Measurements from ENCODE around the gene PYURF.

The PYURF gene

GRCh38 chr4:88524171-88524570, 595 bp upstream of the PYURF start:
- Histone ChIP-seq H3K27me3 (ENCODE audit: insufficient read depth, poor library complexity, severe bottlenecking) (no peaks in the 10 kb centered on the region), H3K4me1 (ENCODE audit: insufficient read depth, poor library complexity, severe bottlenecking) (peaks cover 9% of the 10 kb centered on the region), H3K9me3 (ENCODE audit: severe bottlenecking) (no peaks in the 10 kb centered on the region), H3K4me3 (ENCODE audit: severe bottlenecking) (peak overlapping the region; percentile 90), H3K27ac (ENCODE audit: poor library complexity, severe bottlenecking) (peak overlapping the region; percentile 56), H3K36me3 (ENCODE audit: low read depth) (peaks cover 29% of the 10 kb centered on the region)
- no peak for DNase-seq (ENCODE audit: low spot score)
- no peak for ATAC-seq (ENCODE audit: low read depth)
- no peak for TF ChIP-seq CTCF (IDR thresholded peaks at IDR 0.05; ENCODE audit: poor library complexity, severe bottlenecking)

- no peak for DNase-seq (ENCODE audit: low spot score)
- H3K4me3 ChIP-seq (ENCODE audit: severe bottlenecking): peak overlapping the region; percentile 90
- H3K27ac ChIP-seq (ENCODE audit: poor library complexity, severe bottlenecking): peak overlapping the region; percentile 56
- TF ChIP-seq CTCF (IDR thresholded peaks at IDR 0.05; ENCODE audit: poor library complexity, severe bottlenecking): no peak
- H3K4me1 ChIP-seq (ENCODE audit: insufficient read depth, poor library complexity, severe bottlenecking): peaks cover 9% of the 10 kb centered on the region
- H3K9me3 ChIP-seq (ENCODE audit: severe bottlenecking): no peaks in the 10 kb centered on the region
- H3K27me3 ChIP-seq (ENCODE audit: insufficient read depth, poor library complexity, severe bottlenecking): no peaks in the 10 kb centered on the region
- 0 out of 3 replicates have a peak, but pooled peaks have one; percentile 15 for ATAC-seq (ENCODE audit: low read depth)
- peaks cover 29% of the 10 kb centered on the region for H3K36me3 ChIP-seq (ENCODE audit: low read depth)
Observed at GRCh38 chr4:88522702-88523324, 763 bp downstream of the PYURF start.

GRCh38 chr4:88518911-88519310, 4.7 kb downstream of the PYURF start:
- H3K4me1 ChIP-seq (ENCODE audit: insufficient read depth, poor library complexity, severe bottlenecking): peaks cover 4% of the 10 kb centered on the region
- H3K36me3 ChIP-seq (ENCODE audit: low read depth): peaks cover 29% of the 10 kb centered on the region
- no peaks in the 10 kb centered on the region for H3K27me3 ChIP-seq (ENCODE audit: insufficient read depth, poor library complexity, severe bottlenecking)
- no peak for ATAC-seq (ENCODE audit: low read depth)
- H3K4me3 ChIP-seq (ENCODE audit: severe bottlenecking): no peak overlapping the region
- H3K27ac ChIP-seq (ENCODE audit: poor library complexity, severe bottlenecking): no peak overlapping the region
- H3K9me3 ChIP-seq (ENCODE audit: severe bottlenecking): no peaks in the 10 kb centered on the region
- no peak for TF ChIP-seq CTCF (IDR thresholded peaks at IDR 0.05; ENCODE audit: poor library complexity, severe bottlenecking)
- DNase-seq (ENCODE audit: low spot score): no peak

GRCh38 chr4:88517825-88518224, 5.8 kb downstream of the PYURF start:
- DNase-seq (ENCODE audit: low spot score): no peak
- Histone ChIP-seq H3K27ac (ENCODE audit: poor library complexity, severe bottlenecking) (no peak overlapping the region), H3K4me1 (ENCODE audit: insufficient read depth, poor library complexity, severe bottlenecking) (peaks cover 4% of the 10 kb centered on the region), H3K36me3 (ENCODE audit: low read depth) (peaks cover 29% of the 10 kb centered on the region), H3K4me3 (ENCODE audit: severe bottlenecking) (no peak overlapping the region), H3K9me3 (ENCODE audit: severe bottlenecking) (no peaks in the 10 kb centered on the region), H3K27me3 (ENCODE audit: insufficient read depth, poor library complexity, severe bottlenecking) (no peaks in the 10 kb centered on the region)
- ATAC-seq (ENCODE audit: low read depth): no peak
- TF ChIP-seq CTCF (IDR thresholded peaks at IDR 0.05; ENCODE audit: poor library complexity, severe bottlenecking): no peak

- ATAC-seq (ENCODE audit: low read depth) (no peak), DNase-seq (ENCODE audit: low spot score) (no peak)
- no peak for TF ChIP-seq CTCF (IDR thresholded peaks at IDR 0.05; ENCODE audit: poor library complexity, severe bottlenecking)
- H3K27me3 ChIP-seq (ENCODE audit: insufficient read depth, poor library complexity, severe bottlenecking): no peaks in the 10 kb centered on the region
- H3K27ac ChIP-seq (ENCODE audit: poor library complexity, severe bottlenecking): no peak overlapping the region
- H3K4me3 ChIP-seq (ENCODE audit: severe bottlenecking): no peak overlapping the region
- no peaks in the 10 kb centered on the region for H3K4me1 ChIP-seq (ENCODE audit: insufficient read depth, poor library complexity, severe bottlenecking)
- no peaks in the 10 kb centered on the region for H3K9me3 ChIP-seq (ENCODE audit: severe bottlenecking)
- H3K36me3 ChIP-seq (ENCODE audit: low read depth): peaks cover 19% of the 10 kb centered on the region
Observed at GRCh38 chr4:88516746-88517145, 6.8 kb downstream of the PYURF start.
